SJCRH30 (cell line): ENCODE data around the gene SIM2. TPM values are rescaled to one million over a fixed set of nuclear protein-coding genes. Genes with fewer than 3 reads are reported as not detected.

Experiments used
- DNase-seq, 2 experiments: peaks; one replicate each; pipeline ENCODE4 v3.0.0-alpha.2; 2015 to 2020
- H3K27ac ChIP-seq: fragments of 250-450 bp; sonication (Bioruptor Pico); 2 replicates; pipeline ENCODE4 v1.5.1; 2020; ENCODE audit warnings: mild to moderate bottlenecking, moderate library complexity
- H3K27me3 ChIP-seq: fragments of 250-450 bp; sonication (Bioruptor Pico); 2 replicates; pipeline ENCODE4 v1.5.1; 2020; ENCODE audit warnings: mild to moderate bottlenecking, moderate library complexity
- H3K36me3 ChIP-seq: fragments of 250-450 bp; sonication (Bioruptor Pico); 2 replicates; pipeline ENCODE4 v1.5.1; 2020; ENCODE audit warnings: mild to moderate bottlenecking, moderate library complexity
- H3K4me1 ChIP-seq: fragments of 250-450 bp; sonication (Bioruptor Pico); 2 replicates; pipeline ENCODE4 v1.5.1; 2020; ENCODE audit warnings: mild to moderate bottlenecking, moderate library complexity
- H3K4me3 ChIP-seq: fragments of 250-450 bp; sonication (Bioruptor Pico); 2 replicates; pipeline ENCODE4 v1.5.1; 2020; ENCODE audit warnings: mild to moderate bottlenecking, moderate library complexity
- H3K9me3 ChIP-seq: fragments of 250-450 bp; sonication (Bioruptor Pico); replicated peaks from 2 replicates; pipeline ENCODE4 v1.5.1; 2020; ENCODE audit warnings: mild to moderate bottlenecking, moderate library complexity
- total RNA-seq: library from RNA; depleted of rRNA; stranded (reverse); fragments of >200 nt; shearing (Covaris generic); gene quantifications from 2 replicates; pipeline ENCODE4 v1.2.3, GENCODE V29; 2014; rRNA removed

The SIM2 gene
- total RNA-seq, 1 experiment from 2014 or later: 0.06 TPM

DNA sequence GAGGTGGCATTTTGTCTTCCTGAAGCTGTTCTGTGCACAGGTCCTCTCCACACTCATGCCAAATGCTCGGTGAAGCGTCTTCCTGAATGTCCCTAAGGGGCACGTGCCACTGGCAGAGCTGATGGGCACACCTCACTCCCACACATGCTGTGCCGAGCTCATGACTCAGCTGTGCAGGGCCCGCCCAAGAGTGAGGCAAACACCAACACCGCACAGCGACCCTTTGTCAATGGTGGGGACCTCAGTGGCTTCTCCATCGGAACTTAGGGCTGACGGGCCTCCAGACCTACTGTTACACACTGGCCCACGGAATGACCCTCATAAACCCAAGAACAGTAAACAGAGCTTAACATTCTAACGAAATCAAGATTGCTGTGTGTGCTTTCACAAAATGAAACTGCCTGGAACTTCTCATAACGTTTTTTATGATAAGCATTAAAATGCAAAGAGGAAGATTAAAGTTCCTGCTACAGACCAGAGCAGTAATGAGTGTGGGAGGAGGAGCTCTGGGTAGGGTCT lies 89.3 kb downstream of the SIM2 start:
- DNase-seq: no peak
- H3K36me3 ChIP-seq: no peaks in the 10 kb centered on the region
- no peak overlapping the region for H3K4me3 ChIP-seq

DNA sequence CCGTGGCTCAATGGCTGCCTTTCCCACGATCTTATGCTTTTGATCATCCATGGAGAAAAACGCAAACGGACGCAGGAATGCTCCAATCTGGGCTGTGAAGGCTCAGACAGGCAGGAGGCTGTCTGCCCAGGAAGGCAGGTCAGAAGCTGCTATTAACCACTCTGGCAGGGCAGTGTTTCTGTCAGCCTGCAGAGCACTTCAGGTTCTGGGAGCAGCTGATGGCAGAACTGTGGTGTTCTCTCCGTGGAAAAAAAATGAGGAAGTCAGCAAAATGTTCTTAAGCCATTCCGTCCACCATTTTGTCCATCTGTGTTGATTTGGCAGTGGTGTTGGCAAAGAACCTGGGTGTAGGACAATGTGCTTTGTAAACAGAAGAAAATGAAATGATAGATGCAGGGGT lies 91.7 kb downstream of the SIM2 start:
- no peaks in the 10 kb centered on the region for H3K36me3 ChIP-seq
- no peak overlapping the region for H3K4me3 ChIP-seq
- no peaks in the 10 kb centered on the region for H3K27me3 ChIP-seq
- no peak overlapping the region for H3K27ac ChIP-seq
- DNase-seq: no peak
- no peaks in the 10 kb centered on the region for H3K9me3 ChIP-seq
- no peaks in the 10 kb centered on the region for H3K4me1 ChIP-seq

More for the DNA sequence above, 89.3 kb downstream of the SIM2 start:
- H3K27me3 ChIP-seq: no peaks in the 10 kb centered on the region
- no peaks in the 10 kb centered on the region for H3K9me3 ChIP-seq
- no peaks in the 10 kb centered on the region for H3K4me1 ChIP-seq
- H3K27ac ChIP-seq: no peak overlapping the region

DNA sequence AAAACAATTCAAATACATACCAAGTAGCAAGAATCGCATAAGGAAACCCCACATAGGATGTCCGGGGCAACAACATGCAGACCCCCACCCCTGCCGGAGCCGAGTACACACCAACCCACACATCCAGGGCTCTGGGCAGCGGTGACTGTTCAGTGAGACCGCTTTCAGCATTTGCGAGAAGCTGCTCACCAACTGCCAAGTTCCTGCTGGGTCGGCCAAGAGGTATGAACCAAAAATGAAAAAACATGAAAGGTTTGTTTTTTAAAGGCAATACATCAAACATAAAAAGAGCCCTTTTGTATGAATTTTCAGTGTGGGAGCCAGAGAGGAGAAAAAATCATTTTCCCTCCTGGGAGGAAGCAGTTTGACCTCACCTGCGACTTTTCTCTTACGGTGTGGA lies 92.3 kb downstream of the SIM2 start:
- no peak overlapping the region for H3K4me3 ChIP-seq
- no peaks in the 10 kb centered on the region for H3K4me1 ChIP-seq
- DNase-seq: no peak
- no peak overlapping the region for H3K27ac ChIP-seq
- H3K9me3 ChIP-seq: no peaks in the 10 kb centered on the region; the same call in 1 of the 2 replicates
- H3K27me3 ChIP-seq: no peaks in the 10 kb centered on the region
- no peaks in the 10 kb centered on the region for H3K36me3 ChIP-seq

DNA sequence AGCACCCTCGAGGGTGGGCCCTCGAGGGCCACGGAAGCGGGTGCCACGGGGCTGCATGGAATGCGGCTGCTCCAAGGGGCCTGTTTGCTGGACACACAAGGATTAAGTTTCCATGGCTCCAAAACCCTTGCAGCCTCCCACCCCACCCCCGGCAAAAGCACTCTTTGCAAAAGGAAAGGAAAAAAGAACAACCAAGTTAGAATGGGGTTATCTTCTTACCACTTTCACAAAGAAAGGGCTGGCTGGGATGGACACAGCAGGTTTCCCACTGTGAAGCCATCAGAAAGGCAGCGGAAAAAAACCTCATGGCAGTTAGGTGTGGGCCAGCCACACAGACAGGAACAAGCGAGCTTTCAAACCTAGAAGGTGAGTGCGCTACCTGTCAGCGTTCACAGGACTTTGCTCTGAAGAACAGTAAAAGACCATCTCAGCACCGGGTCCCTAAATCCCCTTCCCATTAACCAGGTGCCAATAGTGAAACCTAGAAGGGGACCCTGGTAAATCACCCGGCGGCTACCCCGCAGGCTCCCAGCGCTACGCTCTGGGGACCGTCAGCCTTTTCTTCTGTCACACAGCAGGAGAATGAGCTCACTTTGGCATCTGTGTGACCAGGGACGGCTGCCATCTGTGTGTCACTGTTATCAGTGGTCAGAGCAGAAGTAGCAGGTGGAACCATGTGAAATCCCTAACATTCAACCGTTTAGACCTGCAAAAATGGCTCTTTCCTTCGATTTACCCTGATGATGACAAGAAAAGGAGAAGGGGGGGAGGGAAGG lies 93.0 kb downstream of the SIM2 start:
- Histone ChIP-seq H3K36me3 (no peaks in the 10 kb centered on the region), H3K9me3 (no peaks in the 10 kb centered on the region; the same call in 1 of the 2 replicates), H3K4me1 (no peaks in the 10 kb centered on the region), H3K4me3 (no peak overlapping the region), H3K27me3 (no peaks in the 10 kb centered on the region), H3K27ac (no peak overlapping the region)
- no peak for DNase-seq

DNA sequence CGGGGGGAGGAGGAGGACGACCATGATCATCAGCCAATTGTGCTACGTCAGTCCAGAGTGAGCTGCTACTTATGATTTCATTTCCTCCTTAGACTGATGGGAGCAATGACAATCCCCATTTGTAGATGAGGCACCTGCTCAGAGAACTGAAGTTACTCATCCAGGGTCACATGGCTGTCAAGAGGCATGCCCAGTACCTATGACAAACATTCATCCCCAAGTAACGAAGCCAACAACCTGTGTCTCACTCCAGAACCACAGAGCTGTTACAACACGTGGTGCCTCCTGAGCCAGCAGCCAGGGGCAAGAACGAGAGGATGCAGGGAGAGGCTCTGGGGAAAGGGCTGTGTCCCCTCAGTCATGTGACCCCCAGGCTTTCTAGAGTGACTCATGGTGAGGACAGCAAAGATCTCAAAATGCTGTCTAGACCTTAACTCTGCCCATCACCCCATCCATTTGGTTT lies 93.6 kb downstream of the SIM2 start:
- H3K4me3 ChIP-seq: no peak overlapping the region
- H3K4me1 ChIP-seq: no peaks in the 10 kb centered on the region
- H3K27ac ChIP-seq: no peak overlapping the region
- H3K27me3 ChIP-seq: no peaks in the 10 kb centered on the region
- no peaks in the 10 kb centered on the region; the same call in 1 of the 2 replicates for H3K9me3 ChIP-seq
- no peak for DNase-seq
- H3K36me3 ChIP-seq: no peaks in the 10 kb centered on the region

DNA sequence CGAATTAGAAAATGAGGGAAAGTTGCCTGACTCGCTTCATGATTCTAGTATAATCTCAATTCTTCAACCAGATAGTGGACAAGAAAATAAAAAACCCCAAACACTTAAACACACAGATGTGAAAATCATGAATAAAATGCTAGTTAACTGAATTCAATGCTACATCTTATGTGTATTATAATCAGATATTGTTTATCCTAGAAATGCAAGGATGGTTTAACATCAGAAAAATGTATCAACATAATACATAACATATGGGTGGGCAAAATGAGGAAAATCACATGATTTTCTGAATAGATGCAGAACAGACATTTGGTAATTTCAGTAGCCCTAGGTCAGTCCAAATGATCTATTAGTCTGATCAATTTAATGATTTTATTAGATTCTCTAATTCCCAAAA lies 97.2 kb downstream of the SIM2 start:
- no peaks in the 10 kb centered on the region for H3K36me3 ChIP-seq
- H3K4me3 ChIP-seq: no peak overlapping the region
- DNase-seq: no peak
- no peaks in the 10 kb centered on the region for H3K27me3 ChIP-seq
- no peak overlapping the region for H3K27ac ChIP-seq
- H3K4me1 ChIP-seq: no peaks in the 10 kb centered on the region
- no peaks in the 10 kb centered on the region; the same call in 1 of the 2 replicates for H3K9me3 ChIP-seq

DNA sequence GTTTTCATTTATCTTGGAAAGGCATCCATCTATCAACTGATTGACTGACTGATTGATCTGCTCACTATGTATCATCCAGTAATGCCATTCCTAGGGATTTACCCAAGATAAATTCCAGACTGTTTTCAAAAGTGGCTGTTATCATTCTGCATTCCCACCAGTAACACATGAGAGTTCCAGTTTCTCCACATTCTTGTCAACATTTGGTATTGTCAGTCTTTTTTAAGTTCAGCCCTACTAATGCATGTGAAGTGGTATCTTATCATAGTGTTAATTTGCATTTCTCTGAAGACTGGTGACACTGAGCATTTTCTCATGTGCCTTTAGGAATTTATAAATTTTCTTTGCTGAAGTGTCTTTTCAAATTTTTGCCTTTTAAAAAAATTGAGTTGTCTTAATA lies 99.6 kb downstream of the SIM2 start:
- H3K4me1 ChIP-seq: no peaks in the 10 kb centered on the region
- no peaks in the 10 kb centered on the region for H3K36me3 ChIP-seq
- no peak overlapping the region for H3K27ac ChIP-seq
- no peaks in the 10 kb centered on the region for H3K27me3 ChIP-seq
- no peak overlapping the region for H3K4me3 ChIP-seq
- DNase-seq: no peak
- no peaks in the 10 kb centered on the region; the same call in 1 of the 2 replicates for H3K9me3 ChIP-seq

Other genes with a start within 250 kb of the SIM2 start
- not detected in 2 replicates for gene CLDN14, start 219.0 kb upstream of the SIM2 start, total RNA-seq